K562 (cell line): ENCODE measurements around the gene MLLT1. TPM values are rescaled to one million over a fixed set of nuclear protein-coding genes. Genes with fewer than 3 reads are reported as not detected.
A peak's percentile ranks its signal among the peaks of the same experiment; 100 is the strongest.

Experiments used
- EHMT2 ChIP-seq: fragments of 450-650 bp; IDR thresholded peaks from 2 replicates; pipeline ENCODE4 v1.6.1; 2018; ENCODE audit warnings: antibody characterized with exemption
- ELK1 ChIP-seq: sonication (generic); formaldehyde crosslinking; IDR thresholded peaks from 2 replicates; pipeline ENCODE4 v1.8.1; 2022; ENCODE audit warnings: missing genetic modification reagents
- HBP1 ChIP-seq: fragments of 450-650 bp; formaldehyde crosslinking; IDR thresholded peaks from 2 replicates; pipeline ENCODE4 v1.4.0; 2022; ENCODE audit warnings: missing genetic modification characterization
- HMGN3 ChIP-seq: IDR thresholded peaks from 2 replicates; pipeline ENCODE4 v1.6.1; 2011; ENCODE audit warnings: borderline replicate concordance, low read depth, mild to moderate bottlenecking, mixed read lengths, low read length; ENCODE audit not compliant: insufficient read length; ENCODE audit errors: extremely low read depth
- MCM5 ChIP-seq: fragments of 450-650 bp; IDR thresholded peaks from 2 replicates; pipeline ENCODE4 v1.6.1; 2016; ENCODE audit warnings: low read depth
- NRF1 ChIP-seq, 2 experiments: fragments of 450-650 bp; IDR thresholded peaks in 1 of 2; conservative IDR thresholded peaks in 1 of 2; 2 replicates each; pipeline ENCODE4 v1.6.1; 2014; ENCODE audit warnings: mild to moderate bottlenecking in 2 of 2
- RNF219 ChIP-seq: fragments of 250-450 bp; sonication (Bioruptor Pico); IDR thresholded peaks from 2 replicates; pipeline ENCODE4 v1.5.0; 2022; ENCODE audit warnings: mild to moderate bottlenecking
- SFPQ ChIP-seq: fragments of 200-400 bp; formaldehyde crosslinking; IDR thresholded peaks from 2 replicates; pipeline ENCODE4 v1.6.1; 2017; ENCODE audit warnings: mild to moderate bottlenecking, low read depth, low read length, moderate library complexity
- TCF3 ChIP-seq: sonication (generic); formaldehyde crosslinking; IDR thresholded peaks from 2 replicates; pipeline ENCODE4 v1.4.0; 2020; ENCODE audit warnings: mild to moderate bottlenecking, missing genetic modification reagents
- ZNF41 ChIP-seq: fragments of 250-450 bp; sonication (Bioruptor Pico); conservative IDR thresholded peaks from 2 replicates; pipeline ENCODE4 v1.4.0; 2020; ENCODE audit warnings: mild to moderate bottlenecking
- ZNF551 ChIP-seq: fragments of 250-450 bp; sonication (Bioruptor Pico); IDR thresholded peaks from 2 replicates; pipeline ENCODE4 v1.5.0; 2021; ENCODE audit warnings: mild to moderate bottlenecking, moderate library complexity
- polyA plus RNA-seq, 8 experiments: library from polyadenylated mRNA; depleted of rRNA in 4 of 8; stranded (reverse) in 5 of 8; unstranded in 3 of 8; fragments of >200 nt; fragmentation: Nextera tagmentation in 2 of 8; fragmentation: Illumina TruSeq in 1 of 8; extraction: Ambion mirVana in 2 of 8; extraction: Trizol in 1 of 8; gene quantifications; 2 replicates each; pipeline versions ENCODE4 v1.2.1 to v1.2.3, GENCODE V29; 2011 to 2014; ENCODE audit warnings: inconsistent platforms in 1 of 8, missing spikeins in 1 of 8
- total RNA-seq, 7 experiments: library from RNA; depleted of rRNA in 6 of 7; stranded (reverse); fragments of >200 nt in 6 of 7; fragmentation: Illumina TruSeq in 2 of 7; extraction: Trizol in 2 of 7; gene quantifications; 2 replicates each; pipeline versions ENCODE4 v1.2.1 to v1.2.3, GENCODE V29; 2011 to 2021; ENCODE audit warnings: low replicate concordance in 1 of 7
- TF ChIP-seq, protein P1 (sequence below), 2 experiments: fragments of 450-650 bp; IDR thresholded peaks; 2 replicates each; pipeline ENCODE4 v1.6.1; 2016; ENCODE audit warnings: mild to moderate bottlenecking in 2 of 2, borderline replicate concordance in 1 of 2, low read depth in 1 of 2, moderate library complexity in 1 of 2

Gene MLLT1
- total and polyA plus RNA-seq, 9 of the 15 experiments (the other 6 are each of a cell fraction or from before 2014, with no cell fraction given), result 0.23 to 63.5 (median 15.4) TPM

GRCh38 chr19:6276447-6276846, 3.3 kb downstream of the MLLT1 start (continued):
- TF ChIP-seq SFPQ, result no peak
- TF ChIP-seq, protein P1, sequence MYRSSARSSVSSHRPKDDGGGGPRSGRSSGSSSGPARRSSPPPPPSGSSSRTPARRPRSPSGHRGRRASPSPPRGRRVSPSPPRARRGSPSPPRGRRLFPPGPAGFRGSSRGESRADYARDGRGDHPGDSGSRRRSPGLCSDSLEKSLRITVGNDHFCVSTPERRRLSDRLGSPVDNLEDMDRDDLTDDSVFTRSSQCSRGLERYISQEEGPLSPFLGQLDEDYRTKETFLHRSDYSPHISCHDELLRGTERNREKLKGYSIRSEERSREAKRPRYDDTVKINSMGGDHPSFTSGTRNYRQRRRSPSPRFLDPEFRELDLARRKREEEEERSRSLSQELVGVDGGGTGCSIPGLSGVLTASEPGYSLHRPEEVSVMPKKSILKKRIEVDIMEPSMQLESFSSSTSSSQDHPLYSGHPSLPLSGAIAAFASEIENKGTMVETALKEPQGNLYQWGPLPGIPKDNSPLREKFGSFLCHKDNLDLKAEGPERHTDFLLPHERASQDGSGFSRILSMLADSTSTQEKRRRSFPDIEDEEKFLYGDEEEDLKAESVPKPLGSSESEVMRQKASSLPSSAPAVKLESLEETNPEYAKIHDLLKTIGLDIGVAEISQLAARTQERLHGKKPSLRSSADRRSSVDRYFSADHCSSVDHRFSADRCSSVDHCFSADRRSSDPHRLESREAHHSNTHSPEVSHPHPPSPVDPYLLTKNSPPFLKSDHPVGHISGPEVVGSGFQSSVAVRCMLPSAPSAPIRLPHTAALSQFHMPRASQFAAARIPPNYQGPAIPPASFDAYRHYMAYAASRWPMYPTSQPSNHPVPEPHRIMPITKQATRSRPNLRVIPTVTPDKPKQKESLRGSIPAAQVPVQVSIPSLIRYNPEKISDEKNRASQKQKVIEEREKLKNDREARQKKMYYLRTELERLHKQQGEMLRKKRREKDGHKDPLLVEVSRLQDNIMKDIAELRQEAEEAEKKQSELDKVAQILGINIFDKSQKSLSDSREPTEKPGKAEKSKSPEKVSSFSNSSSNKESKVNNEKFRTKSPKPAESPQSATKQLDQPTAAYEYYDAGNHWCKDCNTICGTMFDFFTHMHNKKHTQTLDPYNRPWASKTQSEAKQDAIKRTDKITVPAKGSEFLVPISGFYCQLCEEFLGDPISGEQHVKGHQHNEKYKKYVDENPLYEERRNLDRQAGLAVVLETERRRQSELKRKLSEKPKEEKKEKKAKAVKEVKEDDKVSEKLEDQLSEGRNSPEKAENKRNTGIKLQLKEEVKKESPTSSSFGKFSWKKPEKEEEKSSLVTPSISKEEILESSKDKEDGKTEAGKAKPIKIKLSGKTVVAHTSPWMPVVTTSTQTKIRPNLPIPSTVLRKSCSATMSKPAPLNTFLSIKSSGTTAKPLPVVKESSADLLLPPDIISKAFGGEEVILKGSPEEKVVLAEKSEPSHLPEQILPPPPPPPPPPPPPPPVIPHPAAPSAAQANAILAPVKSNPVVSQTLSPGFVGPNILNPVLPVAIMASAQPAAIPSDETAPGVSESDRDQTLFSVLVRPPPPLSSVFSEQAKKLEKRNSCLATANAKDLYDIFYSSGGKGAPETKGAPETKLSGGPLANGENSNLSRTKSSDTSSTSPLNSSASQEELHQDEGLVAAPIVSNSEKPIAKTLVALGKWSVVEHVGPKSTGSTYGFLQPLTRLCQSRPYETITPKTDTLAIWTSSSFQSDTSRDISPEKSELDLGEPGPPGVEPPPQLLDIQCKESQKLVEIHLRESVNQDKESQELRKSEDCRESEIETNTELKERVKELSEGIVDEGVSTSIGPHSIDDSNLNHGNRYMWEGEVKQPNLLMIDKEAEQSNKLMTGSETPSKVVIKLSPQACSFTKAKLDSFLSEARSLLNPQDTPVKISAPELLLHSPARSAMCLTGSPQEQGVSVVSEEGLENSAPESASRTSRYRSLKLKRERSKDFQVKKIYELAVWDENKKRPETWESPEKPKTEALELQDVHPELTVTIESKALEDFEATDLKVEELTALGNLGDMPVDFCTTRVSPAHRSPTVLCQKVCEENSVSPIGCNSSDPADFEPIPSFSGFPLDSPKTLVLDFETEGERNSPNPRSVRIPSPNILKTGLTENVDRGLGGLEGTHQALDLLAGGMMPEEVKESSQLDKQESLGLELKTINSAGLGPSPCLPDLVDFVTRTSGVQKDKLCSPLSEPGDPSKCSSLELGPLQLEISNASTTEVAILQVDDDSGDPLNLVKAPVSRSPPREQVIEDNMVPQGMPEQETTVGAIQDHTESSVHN (IDR thresholded peaks at IDR 0.05; ENCODE audit: borderline replicate concordance in 1 of 2, low read depth in 1 of 2), result peak in 1 of 2 experiments; percentile 93; a peak in 2 of 4 replicates
- TF ChIP-seq MCM5, result no peak
- no peak for TF ChIP-seq RNF219
- no peak for TF ChIP-seq ZNF41 (CRISPR knock-in tag)
- no peak for TF ChIP-seq HMGN3
- no peak for TF ChIP-seq ELK1 (CRISPR knock-in tag)
- peak; percentile 62 for TF ChIP-seq TCF3 (CRISPR knock-in tag)
- TF ChIP-seq HBP1 (CRISPR knock-in tag), result 0 out of 2 replicates have a peak, but pooled peaks have one; percentile 41
- TF ChIP-seq ZNF551 (CRISPR knock-in tag), result no peak
- 0 out of 4 replicates have a peak, but pooled peaks have one; percentile 33 to 47 for TF ChIP-seq NRF1 (conservative IDR thresholded peaks at IDR 0.05 in 1 of 2, IDR thresholded peaks at IDR 0.05 in 1 of 2)
- no peak for TF ChIP-seq EHMT2
